HG03159 (cell line): ENCODE measurements around the gene TNRC6A.

ENCODE experiments used
- ATAC-seq: cut with Tn5 transposase; IDR thresholded peaks from one replicate; pipeline ENCODE4 v1.9.1; 2021; ENCODE audit warnings: mild to moderate bottlenecking, moderate library complexity; ENCODE audit not compliant: unreplicated experiment

The TNRC6A gene

GRCh38 chr16:24863582-24864437 lies 134.4 kb downstream of the TNRC6A start:
- no peak for ATAC-seq

DNA sequence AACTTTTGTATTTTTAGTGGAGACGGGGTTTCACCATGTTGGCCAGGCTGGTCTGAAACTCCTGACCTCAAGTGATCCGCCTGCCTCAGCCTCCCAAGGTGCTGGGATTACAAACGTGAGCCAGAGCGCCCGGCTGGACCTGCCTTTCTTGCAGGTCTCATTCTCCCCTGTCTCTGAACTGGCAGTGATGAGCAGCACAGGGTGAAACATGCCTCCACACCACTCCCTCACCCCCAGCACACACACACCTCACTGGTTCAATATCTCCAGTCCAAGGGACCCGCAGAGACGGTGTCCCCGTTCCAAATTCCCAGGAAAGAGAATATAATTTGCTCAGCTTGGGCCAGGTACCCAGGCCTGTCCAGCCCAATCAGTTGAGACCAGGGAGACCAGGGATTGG lies 139.6 kb downstream of the TNRC6A start:
- no peak for ATAC-seq

DNA sequence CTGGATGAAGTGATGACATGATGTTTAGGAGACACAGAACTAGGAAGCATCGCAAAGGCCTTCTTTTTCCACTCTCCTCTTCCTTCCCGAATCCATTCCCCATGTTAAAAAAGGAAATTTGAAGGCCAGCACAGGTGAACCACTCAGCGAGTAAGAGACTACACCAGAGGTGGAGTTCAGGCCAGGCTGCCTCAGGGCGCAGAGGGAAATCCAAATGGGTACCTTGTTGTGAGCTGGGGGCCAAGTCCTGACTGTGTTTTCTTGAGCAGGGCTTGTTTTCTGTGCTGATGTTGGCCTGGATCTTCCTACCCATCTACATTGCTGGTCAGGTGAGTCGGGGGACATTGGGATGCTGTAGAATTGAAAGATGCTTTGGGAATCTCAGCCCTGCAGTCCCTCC lies 142.4 kb downstream of the TNRC6A start:
- ATAC-seq, result no peak

- ATAC-seq, result no peak
Measured at GRCh38 chr16:24873028-24873427, 143.6 kb downstream of the TNRC6A start.

GRCh38 chr16:24875466-24875865 lies 146.0 kb downstream of the TNRC6A start:
- no peak for ATAC-seq
